CD4-positive, alpha-beta T cell treated with Interleukin-17A for 4 hours (primary cell): ENCODE data around the gene IFFO2.

ENCODE experiments used
- DNase-seq: peaks from one replicate; pipeline ENCODE4 v3.0.0-alpha.2; 2020; ENCODE audit warnings: mixed read lengths

The IFFO2 gene

GRCh38 chr1:18956193-18957135 is at the start of gene IFFO2:
IFFO2 (minus strand) TSS chr1:18956676; CDS start chr1:18956332, 344 bp downstream.
- DNase-seq: peak; percentile 100

- no peak for DNase-seq
These were observed 49.5 kb upstream of the IFFO2 start for GRCh38 chr1:19006000-19006399.

- no peak for DNase-seq
These were observed 47.2 kb upstream of the IFFO2 start for GRCh38 chr1:19003371-19004290.

- no peak for DNase-seq
These were observed 43.6 kb upstream of the IFFO2 start for GRCh38 chr1:19000065-19000464.

- DNase-seq: no peak
These were observed 42.9 kb upstream of the IFFO2 start for GRCh38 chr1:18999359-18999758.

- no peak for DNase-seq
These were observed 41.7 kb upstream of the IFFO2 start for GRCh38 chr1:18998016-18998724.

GRCh38 chr1:18997508-18997907 is 41.0 kb upstream of the IFFO2 start:
- no peak for DNase-seq

- DNase-seq: no peak
These were observed 40.2 kb upstream of the IFFO2 start for GRCh38 chr1:18996548-18997177.

- no peak for DNase-seq
These were observed 37.9 kb upstream of the IFFO2 start for GRCh38 chr1:18994381-18994780.

GRCh38 chr1:18992646-18993045 is 36.2 kb upstream of the IFFO2 start:
- DNase-seq: no peak

GRCh38 chr1:18991585-18991984 is 35.1 kb upstream of the IFFO2 start:
- DNase-seq: no peak

- DNase-seq: no peak
These were observed 33.4 kb upstream of the IFFO2 start for GRCh38 chr1:18989896-18990295.

- DNase-seq: no peak
These were observed 32.8 kb upstream of the IFFO2 start for GRCh38 chr1:18989176-18989799.

GRCh38 chr1:18981242-18981641 is 24.8 kb upstream of the IFFO2 start:
- no peak for DNase-seq

- no peak for DNase-seq
These were observed 22.2 kb upstream of the IFFO2 start for GRCh38 chr1:18978706-18979105.

- DNase-seq: no peak
These were observed 21.0 kb upstream of the IFFO2 start for GRCh38 chr1:18977428-18977827.

GRCh38 chr1:18976096-18976495 is 19.6 kb upstream of the IFFO2 start:
- no peak for DNase-seq

GRCh38 chr1:18974606-18975005 is 18.1 kb upstream of the IFFO2 start:
- no peak for DNase-seq

- DNase-seq: no peak
These were observed 17.5 kb upstream of the IFFO2 start for GRCh38 chr1:18974005-18974404.

GRCh38 chr1:18973446-18973955 is 17.0 kb upstream of the IFFO2 start:
- DNase-seq: no peak

- DNase-seq: no peak
These were observed 16.5 kb upstream of the IFFO2 start for GRCh38 chr1:18972991-18973390.

GRCh38 chr1:18972531-18972930 is 16.1 kb upstream of the IFFO2 start:
- peak; percentile 56 for DNase-seq
